ENCODE data around the gene ATE1. TPM values are rescaled to one million over a fixed set of nuclear protein-coding genes. Genes with fewer than 3 reads are reported as not detected.

Gene ATE1
- total and polyA plus RNA-seq, 9 donors: 8.9 to 36.6 (median 31.2) TPM

DNA sequence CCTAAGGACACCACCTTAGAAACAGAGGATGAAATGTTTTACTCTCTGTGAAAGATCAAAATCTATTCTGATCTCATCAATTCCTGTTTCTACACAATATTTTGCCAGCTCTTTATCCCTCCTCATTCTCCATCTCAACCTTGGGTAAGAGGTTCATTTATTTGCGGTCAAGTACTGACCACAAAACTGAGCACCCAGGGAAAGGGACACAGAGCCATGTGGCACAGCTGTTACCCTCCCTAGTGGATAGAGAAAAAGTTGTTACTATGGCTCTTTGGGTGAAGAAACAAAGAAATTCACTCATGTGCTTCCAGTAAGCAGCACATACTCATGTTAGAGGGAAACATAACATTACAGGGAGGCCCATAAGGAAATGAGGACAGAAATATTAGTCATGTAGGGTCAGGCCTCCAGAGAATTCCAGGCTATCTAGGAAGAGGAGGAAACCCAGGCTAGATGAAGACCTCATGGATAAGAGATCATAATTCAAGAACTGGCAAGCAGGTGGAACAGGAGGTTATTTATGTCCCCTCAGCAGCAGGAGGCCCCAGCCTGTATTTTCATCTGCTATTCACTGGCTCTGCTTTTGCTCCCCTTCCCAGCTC is 114.5 kb downstream of the ATE1 start:
- Histone ChIP-seq H3K36me3 (no peaks in the 10 kb centered on the region), H3K9me3 (no peaks in the 10 kb centered on the region), H3K4me1 (ENCODE audit: insufficient read depth) (no peaks in the 10 kb centered on the region), H3K27ac (no peak overlapping the region), H3K4me3 (no peak overlapping the region), H3K27me3 (no peaks in the 10 kb centered on the region)
- DNase-seq: no peak
- TF ChIP-seq, protein P1, sequence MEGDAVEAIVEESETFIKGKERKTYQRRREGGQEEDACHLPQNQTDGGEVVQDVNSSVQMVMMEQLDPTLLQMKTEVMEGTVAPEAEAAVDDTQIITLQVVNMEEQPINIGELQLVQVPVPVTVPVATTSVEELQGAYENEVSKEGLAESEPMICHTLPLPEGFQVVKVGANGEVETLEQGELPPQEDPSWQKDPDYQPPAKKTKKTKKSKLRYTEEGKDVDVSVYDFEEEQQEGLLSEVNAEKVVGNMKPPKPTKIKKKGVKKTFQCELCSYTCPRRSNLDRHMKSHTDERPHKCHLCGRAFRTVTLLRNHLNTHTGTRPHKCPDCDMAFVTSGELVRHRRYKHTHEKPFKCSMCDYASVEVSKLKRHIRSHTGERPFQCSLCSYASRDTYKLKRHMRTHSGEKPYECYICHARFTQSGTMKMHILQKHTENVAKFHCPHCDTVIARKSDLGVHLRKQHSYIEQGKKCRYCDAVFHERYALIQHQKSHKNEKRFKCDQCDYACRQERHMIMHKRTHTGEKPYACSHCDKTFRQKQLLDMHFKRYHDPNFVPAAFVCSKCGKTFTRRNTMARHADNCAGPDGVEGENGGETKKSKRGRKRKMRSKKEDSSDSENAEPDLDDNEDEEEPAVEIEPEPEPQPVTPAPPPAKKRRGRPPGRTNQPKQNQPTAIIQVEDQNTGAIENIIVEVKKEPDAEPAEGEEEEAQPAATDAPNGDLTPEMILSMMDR (IDR thresholded peaks at IDR 0.05): no peak
- TF ChIP-seq EP300 (IDR thresholded peaks at IDR 0.05): no peak
- no peak for TF ChIP-seq POLR2A (IDR thresholded peaks at IDR 0.05)
- 97 to 100% (median 100%) methylated on average over 1 of the region's 1 CpG for WGBS, 3 donors
- intact Hi-C loops (cut with DNase I): no loop called here

DNA sequence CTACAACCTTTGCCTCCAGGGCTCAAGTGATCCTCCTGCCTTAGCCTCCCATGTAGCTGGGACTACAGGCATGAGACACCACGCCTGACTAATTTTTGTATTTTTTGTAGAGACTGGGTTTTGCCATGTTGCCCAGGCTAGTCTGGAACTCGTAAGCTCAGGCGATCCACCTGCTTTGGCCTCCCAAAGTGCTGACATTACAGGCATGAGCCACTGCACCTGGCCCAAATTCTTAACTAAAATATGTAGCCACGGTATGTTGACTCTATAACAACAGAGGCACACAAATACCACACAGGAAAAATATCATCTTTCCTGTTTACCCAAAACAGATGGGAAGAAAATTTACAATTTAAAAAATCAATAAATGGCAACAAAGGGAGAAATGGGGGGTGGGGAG is 115.8 kb downstream of the ATE1 start:
- 69 to 74% (median 73%) methylated on average over 4 of the region's 4 CpGs for WGBS, 3 donors
- TF ChIP-seq POLR2A (IDR thresholded peaks at IDR 0.05) (no peak), EP300 (IDR thresholded peaks at IDR 0.05) (no peak)
- no peaks in the 10 kb centered on the region for H3K36me3 ChIP-seq

GRCh38 chr10:121811386-121811785 is 116.4 kb downstream of the ATE1 start:
- no peak overlapping the region for H3K27ac ChIP-seq
- H3K27me3 ChIP-seq: no peaks in the 10 kb centered on the region
- intact Hi-C loops (cut with DNase I): no loop called here
- no peak for DNase-seq
- no peaks in the 10 kb centered on the region for H3K9me3 ChIP-seq
- no peak overlapping the region for H3K4me3 ChIP-seq
- TF ChIP-seq POLR2A (IDR thresholded peaks at IDR 0.05) (no peak), EP300 (IDR thresholded peaks at IDR 0.05) (no peak)
- TF ChIP-seq, protein P1 (IDR thresholded peaks at IDR 0.05): no peak
- no peaks in the 10 kb centered on the region for H3K4me1 ChIP-seq (ENCODE audit: insufficient read depth)
- H3K36me3 ChIP-seq: no peaks in the 10 kb centered on the region
- 46 to 63% (median 57%) methylated on average over 2 of the region's 2 CpGs for WGBS, 3 donors

More for the DNA sequence above, 115.8 kb downstream of the ATE1 start:
- Histone ChIP-seq H3K9me3 (no peaks in the 10 kb centered on the region), H3K27me3 (no peaks in the 10 kb centered on the region), H3K4me1 (ENCODE audit: insufficient read depth) (no peaks in the 10 kb centered on the region), H3K27ac (no peak overlapping the region), H3K4me3 (no peak overlapping the region)
- intact Hi-C loops (cut with DNase I): no loop called here
- DNase-seq: no peak

DNA sequence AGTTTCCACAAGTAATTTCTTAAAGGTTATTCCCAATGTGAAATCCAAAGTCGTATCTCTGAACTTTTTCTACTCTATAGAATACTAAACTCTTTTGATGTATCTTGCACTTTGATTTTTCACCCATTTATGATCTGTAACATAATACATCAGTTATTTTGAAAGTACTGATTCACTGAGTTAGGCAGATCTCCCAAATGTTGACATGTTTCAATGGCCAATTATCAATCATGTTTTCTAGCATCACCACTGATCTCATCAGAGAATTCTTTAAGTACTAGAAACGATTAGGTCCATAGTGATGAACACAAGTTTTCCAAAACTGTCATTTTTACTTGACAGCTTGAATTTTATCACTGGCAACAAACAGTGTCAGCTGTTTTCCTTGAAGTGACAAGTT is 119.0 kb downstream of the ATE1 start:
- Histone ChIP-seq H3K36me3 (no peaks in the 10 kb centered on the region), H3K9me3 (no peaks in the 10 kb centered on the region), H3K27ac (no peak overlapping the region), H3K27me3 (no peaks in the 10 kb centered on the region), H3K4me1 (ENCODE audit: insufficient read depth) (no peaks in the 10 kb centered on the region), H3K4me3 (no peak overlapping the region)
- 78 to 83% (median 80%) methylated on average over 2 of the region's 2 CpGs for WGBS, 3 donors
- TF ChIP-seq EP300 (IDR thresholded peaks at IDR 0.05): no peak
- TF ChIP-seq, protein P1 (IDR thresholded peaks at IDR 0.05): no peak
- TF ChIP-seq POLR2A (IDR thresholded peaks at IDR 0.05): no peak
- intact Hi-C loops (cut with DNase I): no loop called here
- no peak for DNase-seq

- no peaks in the 10 kb centered on the region for H3K27me3 ChIP-seq
- no peak for DNase-seq
- intact Hi-C loops (cut with DNase I): no loop called here
- no peak overlapping the region for H3K27ac ChIP-seq
- no peak overlapping the region for H3K4me3 ChIP-seq
- peaks cover 3% of the 10 kb centered on the region for H3K4me1 ChIP-seq (ENCODE audit: insufficient read depth)
- H3K9me3 ChIP-seq: no peaks in the 10 kb centered on the region
- 93 to 98% (median 97%) methylated on average over 4 of the region's 4 CpGs for whole genome bisulfite sequencing, 3 donors
- no peaks in the 10 kb centered on the region for H3K36me3 ChIP-seq
- no peak for TF ChIP-seq EP300 (IDR thresholded peaks at IDR 0.05)
- no peak for TF ChIP-seq POLR2A (IDR thresholded peaks at IDR 0.05)
- TF ChIP-seq, protein P1 (IDR thresholded peaks at IDR 0.05): no peak
Observed at GRCh38 chr10:121804460-121804859, 123.4 kb downstream of the ATE1 start.
